ENCODE results near the gene DERA. TPM values are rescaled to one million over a fixed set of nuclear protein-coding genes. Genes with fewer than 3 reads are reported as not detected.
"Not testable (repeated sequence)": the region's sequence is repeated elsewhere in the genome, so short reads cannot be mapped to it uniquely, and the experiment has no call there.

DERA gene
- total RNA-seq, 1 donor from 2014 or later, result 39.3 TPM

DNA sequence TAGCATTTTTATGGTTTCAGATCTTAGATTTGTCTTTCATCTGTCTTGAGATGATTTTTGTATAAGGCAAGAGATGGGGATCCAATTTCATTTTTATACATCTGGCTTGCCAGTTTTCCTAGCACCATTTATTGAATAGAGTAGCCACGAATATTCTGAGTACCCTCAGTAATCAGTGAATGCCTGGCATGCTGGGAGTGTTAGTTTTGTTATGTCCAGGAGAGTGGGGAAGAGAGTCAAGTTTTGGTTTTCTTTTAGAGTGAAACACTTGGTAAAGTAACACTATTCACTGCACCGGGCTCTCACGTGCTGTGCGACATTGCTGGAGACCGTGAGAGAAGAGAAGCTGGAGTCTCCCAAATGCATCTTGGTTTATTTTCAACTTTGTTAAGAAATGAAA lies 31.3 kb downstream of the DERA start:
- no peak overlapping the region for H3K4me3 ChIP-seq (ENCODE audit: low read depth, low read length)
- DNase-seq (ENCODE audit: low read depth), result no peak
- no peaks in the 10 kb centered on the region for H3K36me3 ChIP-seq (ENCODE audit: control insufficient read depth, insufficient read depth, low read length)
- H3K27me3 ChIP-seq (ENCODE audit: control insufficient read depth, insufficient read depth, low read length), result no peaks in the 10 kb centered on the region
- TF ChIP-seq, protein P1, sequence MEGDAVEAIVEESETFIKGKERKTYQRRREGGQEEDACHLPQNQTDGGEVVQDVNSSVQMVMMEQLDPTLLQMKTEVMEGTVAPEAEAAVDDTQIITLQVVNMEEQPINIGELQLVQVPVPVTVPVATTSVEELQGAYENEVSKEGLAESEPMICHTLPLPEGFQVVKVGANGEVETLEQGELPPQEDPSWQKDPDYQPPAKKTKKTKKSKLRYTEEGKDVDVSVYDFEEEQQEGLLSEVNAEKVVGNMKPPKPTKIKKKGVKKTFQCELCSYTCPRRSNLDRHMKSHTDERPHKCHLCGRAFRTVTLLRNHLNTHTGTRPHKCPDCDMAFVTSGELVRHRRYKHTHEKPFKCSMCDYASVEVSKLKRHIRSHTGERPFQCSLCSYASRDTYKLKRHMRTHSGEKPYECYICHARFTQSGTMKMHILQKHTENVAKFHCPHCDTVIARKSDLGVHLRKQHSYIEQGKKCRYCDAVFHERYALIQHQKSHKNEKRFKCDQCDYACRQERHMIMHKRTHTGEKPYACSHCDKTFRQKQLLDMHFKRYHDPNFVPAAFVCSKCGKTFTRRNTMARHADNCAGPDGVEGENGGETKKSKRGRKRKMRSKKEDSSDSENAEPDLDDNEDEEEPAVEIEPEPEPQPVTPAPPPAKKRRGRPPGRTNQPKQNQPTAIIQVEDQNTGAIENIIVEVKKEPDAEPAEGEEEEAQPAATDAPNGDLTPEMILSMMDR (IDR thresholded peaks at IDR 0.05; ENCODE audit: insufficient read depth, low read length, poor library complexity, severe bottlenecking), result no peak

- not testable (repeated sequence) for H3K4me3 ChIP-seq (ENCODE audit: low read depth, low read length); H3K36me3 ChIP-seq (ENCODE audit: control insufficient read depth, insufficient read depth, low read length); H3K27me3 ChIP-seq (ENCODE audit: control insufficient read depth, insufficient read depth, low read length); DNase-seq (ENCODE audit: low read depth)
These were observed 32.4 kb downstream of the DERA start for GRCh38 chr12:15943519-15943918.

- DNase-seq (ENCODE audit: low read depth); H3K27me3 ChIP-seq (ENCODE audit: control insufficient read depth, insufficient read depth, low read length); H3K36me3 ChIP-seq (ENCODE audit: control insufficient read depth, insufficient read depth, low read length); H3K4me3 ChIP-seq (ENCODE audit: low read depth, low read length): not testable (repeated sequence)
These were observed 37.3 kb downstream of the DERA start for GRCh38 chr12:15948461-15948860.

- TF ChIP-seq, protein P1 (IDR thresholded peaks at IDR 0.05; ENCODE audit: insufficient read depth, low read length, poor library complexity, severe bottlenecking), result no peak
- DNase-seq (ENCODE audit: low read depth), result no peak
- no peaks in the 10 kb centered on the region for H3K27me3 ChIP-seq (ENCODE audit: control insufficient read depth, insufficient read depth, low read length)
- H3K36me3 ChIP-seq (ENCODE audit: control insufficient read depth, insufficient read depth, low read length), result no peaks in the 10 kb centered on the region
- no peak overlapping the region for H3K4me3 ChIP-seq (ENCODE audit: low read depth, low read length)
These were observed 44.1 kb downstream of the DERA start for GRCh38 chr12:15955281-15955680.

- no peak overlapping the region for H3K4me3 ChIP-seq (ENCODE audit: low read depth, low read length)
- H3K27me3 ChIP-seq (ENCODE audit: control insufficient read depth, insufficient read depth, low read length), result no peaks in the 10 kb centered on the region
- TF ChIP-seq, protein P1 (IDR thresholded peaks at IDR 0.05; ENCODE audit: insufficient read depth, low read length, poor library complexity, severe bottlenecking), result no peak
- no peak for DNase-seq (ENCODE audit: low read depth)
- H3K36me3 ChIP-seq (ENCODE audit: control insufficient read depth, insufficient read depth, low read length), result no peaks in the 10 kb centered on the region
These were observed 44.9 kb downstream of the DERA start for GRCh38 chr12:15956010-15956409.

DNA sequence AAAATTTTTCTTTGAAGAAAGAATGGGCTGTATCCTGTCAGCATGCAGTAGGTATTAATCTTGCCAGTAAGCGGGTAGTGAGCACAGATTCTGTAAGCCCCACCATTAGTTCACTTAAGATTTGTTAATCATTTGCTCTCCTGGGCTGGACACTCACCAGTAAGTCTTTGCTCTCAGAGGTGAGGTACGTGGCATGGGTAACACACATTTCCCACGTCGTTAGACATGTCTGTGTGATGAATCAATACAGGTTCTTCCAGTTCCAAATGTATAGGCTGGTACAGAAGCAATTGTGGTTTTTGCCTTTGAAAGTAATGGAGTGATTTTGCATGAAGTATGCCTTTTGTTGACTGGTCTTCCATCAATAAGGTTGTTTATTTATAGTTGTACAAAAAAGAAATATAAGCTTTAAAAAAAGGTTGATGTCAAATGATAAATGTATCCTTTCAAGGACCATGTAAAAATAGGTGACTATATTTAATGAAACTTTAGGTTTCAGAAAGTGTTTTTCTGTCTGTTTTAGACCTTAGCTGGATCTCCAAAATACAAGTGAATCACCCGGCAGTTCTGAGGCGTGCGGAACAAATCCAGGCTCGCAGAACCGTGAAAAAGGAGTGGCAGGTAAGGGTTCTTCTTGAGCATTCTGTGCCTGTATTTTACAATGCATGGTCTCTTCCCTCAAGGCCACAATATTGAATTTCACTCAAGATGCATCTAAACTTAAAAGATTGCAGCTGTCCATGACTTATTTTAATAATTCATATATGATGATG lies 45.5 kb downstream of the DERA start:
- no peak overlapping the region for H3K4me3 ChIP-seq (ENCODE audit: low read depth, low read length)
- peak; percentile 99 for DNase-seq (ENCODE audit: low read depth)
- H3K27me3 ChIP-seq (ENCODE audit: control insufficient read depth, insufficient read depth, low read length), result no peaks in the 10 kb centered on the region
- TF ChIP-seq, protein P1 (IDR thresholded peaks at IDR 0.05; ENCODE audit: insufficient read depth, low read length, poor library complexity, severe bottlenecking), result no peak
- no peaks in the 10 kb centered on the region for H3K36me3 ChIP-seq (ENCODE audit: control insufficient read depth, insufficient read depth, low read length)

DNA sequence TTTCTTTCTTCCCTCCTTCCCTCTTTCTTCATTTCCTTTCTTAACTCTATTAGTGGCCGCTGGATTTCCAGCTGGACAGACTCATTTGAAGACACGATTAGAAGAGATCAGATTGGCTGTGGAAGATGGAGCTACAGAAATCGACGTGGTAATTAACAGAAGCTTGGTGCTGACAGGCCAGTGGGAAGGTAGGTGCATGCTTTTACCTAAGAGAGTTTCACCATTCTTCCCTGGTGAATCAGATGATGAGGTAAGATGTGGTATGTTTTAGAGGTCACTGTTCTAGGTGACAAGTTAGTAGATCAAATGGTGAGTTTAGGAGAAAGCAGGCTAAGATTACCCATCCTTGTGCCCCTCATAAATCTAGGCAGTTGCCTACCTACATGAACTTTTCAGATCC lies 51.6 kb downstream of the DERA start:
- DNase-seq (ENCODE audit: low read depth), result peak; percentile 85
- Histone ChIP-seq H3K36me3 (ENCODE audit: control insufficient read depth, insufficient read depth, low read length) (no peaks in the 10 kb centered on the region), H3K4me3 (ENCODE audit: low read depth, low read length) (no peak overlapping the region), H3K27me3 (ENCODE audit: control insufficient read depth, insufficient read depth, low read length) (no peaks in the 10 kb centered on the region)
- TF ChIP-seq, protein P1 (IDR thresholded peaks at IDR 0.05; ENCODE audit: insufficient read depth, low read length, poor library complexity, severe bottlenecking), result no peak
